Natural killer cell (primary cell): ENCODE data around the gene MARK2. TPM values are rescaled to one million over a fixed set of nuclear protein-coding genes. Genes with fewer than 3 reads are reported as not detected.

Source experiments
- ATAC-seq, 3 donors: fragments of 150-1000 bp in 2 of 3; fragments of 200-7000 bp in 1 of 3; cut with Tn5 transposase; 1 replicate in 1 of 3; 2 replicates in 2 of 3; pipeline ENCODE4 v1.10.0; 2021; ENCODE audit warnings: mild to moderate bottlenecking in 2 of 3, moderate library complexity in 2 of 3
- DNase-seq, 2 donors: peaks; one replicate each; pipeline versions ENCODE4 v3.0.0 to v3.0.0-alpha.2; 2013 to 2021; ENCODE audit warnings: mixed read lengths in 1 of 2
- H3K27ac ChIP-seq: one replicate; pipeline ENCODE4 v1.5.1; 2013; ENCODE audit warnings: mild to moderate bottlenecking, low read length
- H3K27me3 ChIP-seq: one replicate; pipeline ENCODE4 v1.6.1; 2013; ENCODE audit warnings: low read length; ENCODE audit not compliant: control insufficient read depth, insufficient read depth
- H3K36me3 ChIP-seq: one replicate; pipeline ENCODE4 v1.6.1; 2013; ENCODE audit warnings: low read length; ENCODE audit not compliant: control insufficient read depth, insufficient read depth
- H3K4me1 ChIP-seq: one replicate; pipeline ENCODE4 v1.6.1; 2013; ENCODE audit warnings: low read length; ENCODE audit not compliant: control insufficient read depth, insufficient read depth
- H3K4me3 ChIP-seq: one replicate; pipeline ENCODE4 v1.5.1; 2013; ENCODE audit warnings: low read length
- H3K9me3 ChIP-seq: one replicate; pipeline ENCODE4 v1.6.1; 2013; ENCODE audit warnings: low read length; ENCODE audit not compliant: control insufficient read depth, insufficient read depth
- H3K27ac Mint-ChIP-seq, 2 donors: one replicate each; pipeline ENCODE4 v1.8.0; 2022; ENCODE audit warnings: mild to moderate bottlenecking in 2 of 2, mixed read lengths in 2 of 2, moderate library complexity in 1 of 2
- H3K27me3 Mint-ChIP-seq, 2 donors: one replicate each; pipeline ENCODE4 v1.8.0; 2022; ENCODE audit warnings: low read depth in 2 of 2, mixed read lengths in 2 of 2
- H3K36me3 Mint-ChIP-seq: one replicate; pipeline ENCODE4 v1.8.0; 2022; ENCODE audit warnings: mixed read lengths
- H3K4me1 Mint-ChIP-seq, 2 donors: one replicate each; pipeline ENCODE4 v1.8.0; 2022; ENCODE audit warnings: mixed read lengths in 2 of 2
- H3K4me3 Mint-ChIP-seq: one replicate; pipeline ENCODE4 v1.8.0; 2022; ENCODE audit warnings: mild to moderate bottlenecking, moderate library complexity, mixed read lengths
- H3K9me3 Mint-ChIP-seq, 2 donors: one replicate each; pipeline ENCODE4 v1.8.0; 2022; ENCODE audit warnings: mixed read lengths in 2 of 2
- CTCF ChIP-seq: fragments of 200-600 bp; IDR thresholded peaks from one replicate; pipeline ENCODE4 v1.8.0; 2022; ENCODE audit warnings: antibody characterized with exemption
- WGBS: methylation state at CpG from one replicate; pipeline ENCODE4 v1.1.7; 2013; ENCODE audit warnings: missing lambda C conversion rate; ENCODE audit not compliant: insufficient coverage; 5-methylcytosine and 5-hydroxymethylcytosine counted together
- intact Hi-C: fragments of 100-400 bp; cut with micrococcal nuclease; formaldehyde crosslinking; loops from one replicate; pipeline ENCODE4 v1.14.2; 2022
- total RNA-seq, 4 donors: library from RNA; stranded (reverse); fragments of 120-200 nt in 1 of 4; gene quantifications; one replicate each; pipeline versions ENCODE4 v1.2.3 to v1.2.4, GENCODE V29; 2013 to 2022

The MARK2 gene
- total RNA-seq, 3 donors from 2014 or later (not counting 1 experiment from before 2014, with no cell fraction given): 63.8 to 88.4 (median 80.2) TPM

- H3K9me3 ChIP-seq: no peaks in the 10 kb centered on the region
- Mint-ChIP-seq H3K36me3 (no peaks in the 10 kb centered on the region), H3K4me3 (peak overlapping the region; percentile 80), H3K4me1 (peaks cover 83 to 90% of the 10 kb centered on the region in 2 donors), H3K9me3 (no peaks in the 10 kb centered on the region), H3K27ac (peak overlapping the region; percentile 81 to 87), H3K27me3 (no peaks in the 10 kb centered on the region)
- H3K4me1 ChIP-seq: peaks cover 93% of the 10 kb centered on the region
- H3K27ac ChIP-seq: peak overlapping the region; percentile 66
- peak in 1 of 2 donors; percentile 74 for DNase-seq
- intact Hi-C loops: loop anchor here (5.0 kb wide), 2 partner anchors 48 to 68 kb away; partner anchors contain the start of genes NAA40 and RCOR2
- H3K36me3 ChIP-seq: peaks cover 4% of the 10 kb centered on the region
- TF ChIP-seq CTCF: no peak
- H3K27me3 ChIP-seq: no peaks in the 10 kb centered on the region
- no peak overlapping the region for H3K4me3 ChIP-seq
- WGBS: 21% methylated on average over 8 of the region's 8 CpGs
- no peak for ATAC-seq
These were observed 30.8 kb downstream of the MARK2 start for GRCh38 chr11:63869683-63870082.

- 72% methylated on average over 12 of the region's 14 CpGs for WGBS
- no peaks in the 10 kb centered on the region for H3K36me3 Mint-ChIP-seq
These were observed 31.6 kb downstream of the MARK2 start for GRCh38 chr11:63870351-63871140.

GRCh38 chr11:63871962-63872799, 33.3 kb downstream of the MARK2 start:
- Mint-ChIP-seq H3K27ac (peak overlapping the region; percentile 62 to 76), H3K9me3 (no peaks in the 10 kb centered on the region), H3K36me3 (no peaks in the 10 kb centered on the region), H3K27me3 (no peaks in the 10 kb centered on the region), H3K4me1 (peaks cover 74 to 78% of the 10 kb centered on the region in 2 donors), H3K4me3 (peak overlapping the region; percentile 71)
- Histone ChIP-seq H3K9me3 (no peaks in the 10 kb centered on the region), H3K36me3 (peaks cover 9% of the 10 kb centered on the region), H3K27ac (peak overlapping the region; percentile 16), H3K27me3 (no peaks in the 10 kb centered on the region), H3K4me3 (no peak overlapping the region), H3K4me1 (peaks cover 85% of the 10 kb centered on the region)
- WGBS: 31% methylated on average over 7 of the region's 11 CpGs
- peak; percentile 92 to 96 (median 93) for ATAC-seq
- peak; percentile 47 to 65 for DNase-seq
- TF ChIP-seq CTCF: peak; percentile 27
- intact Hi-C loops: loop anchor here (2.0 to 5.0 kb wide), 2 partner anchors 17 to 45 kb away; partner anchors contain the start of gene RCOR2

More at GRCh38 chr11:63870351-63871140, 31.6 kb downstream of the MARK2 start:
- ATAC-seq (no peak), DNase-seq (peak in 1 of 2 donors; percentile 40)
- H3K4me3 Mint-ChIP-seq: peak overlapping the region; percentile 80
- Histone ChIP-seq H3K4me1 (peaks cover 93% of the 10 kb centered on the region), H3K4me3 (no peak overlapping the region), H3K36me3 (peaks cover 6% of the 10 kb centered on the region), H3K9me3 (no peaks in the 10 kb centered on the region), H3K27ac (peak overlapping the region; percentile 66), H3K27me3 (no peaks in the 10 kb centered on the region)
- intact Hi-C loops: loop anchor here (5.0 kb wide), 1 partner anchor 47 kb away; the partner anchor contains the start of gene RCOR2
- peaks cover 84 to 90% of the 10 kb centered on the region in 2 donors for H3K4me1 Mint-ChIP-seq
- no peak for TF ChIP-seq CTCF
- H3K9me3 Mint-ChIP-seq: no peaks in the 10 kb centered on the region
- H3K27ac Mint-ChIP-seq: peak overlapping the region; percentile 81 to 87
- H3K27me3 Mint-ChIP-seq: no peaks in the 10 kb centered on the region
